ENCODE results near the gene DISP2.

DISP2 gene

GRCh38 chr15:40320931-40321371, 37.1 kb upstream of the DISP2 start:
- Histone ChIP-seq H3K4me3 (ENCODE audit: low read depth in 1 of 2, low read length in 2 of 2) (no peak overlapping the region), H3K9ac (ENCODE audit: low read length) (no peak overlapping the region), H3K9me3 (ENCODE audit: low read length) (no peaks in the 10 kb centered on the region), H3K4me1 (ENCODE audit: insufficient read depth, low read length) (peaks cover 20% of the 10 kb centered on the region), H3K36me3 (ENCODE audit: insufficient read depth, low read length) (no peaks in the 10 kb centered on the region), H3K27me3 (ENCODE audit: control insufficient read depth in 1 of 2, insufficient read depth in 2 of 2, low read length in 2 of 2) (no peaks in the 10 kb centered on the region), H3K27ac (ENCODE audit: low read depth, low read length) (peak overlapping the region; percentile 79)

- peak overlapping the region; percentile 17 to 54 for H3K4me3 ChIP-seq (ENCODE audit: low read depth in 1 of 2, low read length in 2 of 2)
- H3K9me3 ChIP-seq (ENCODE audit: low read length): no peaks in the 10 kb centered on the region
- peaks cover 12% of the 10 kb centered on the region for H3K36me3 ChIP-seq (ENCODE audit: insufficient read depth, low read length)
- H3K27ac ChIP-seq (ENCODE audit: low read depth, low read length): peak overlapping the region; percentile 77
- peaks cover 37% of the 10 kb centered on the region for H3K4me1 ChIP-seq (ENCODE audit: insufficient read depth, low read length)
- H3K9ac ChIP-seq (ENCODE audit: low read length): peak overlapping the region; percentile 83
- no peaks in the 10 kb centered on the region for H3K27me3 ChIP-seq (ENCODE audit: control insufficient read depth in 1 of 2, insufficient read depth in 2 of 2, low read length in 2 of 2)
These were observed 35.3 kb upstream of the DISP2 start for GRCh38 chr15:40322531-40323238.

- H3K4me1 ChIP-seq (ENCODE audit: insufficient read depth, low read length): peaks cover 43% of the 10 kb centered on the region
- H3K9me3 ChIP-seq (ENCODE audit: low read length): no peaks in the 10 kb centered on the region
- peaks cover 15% of the 10 kb centered on the region for H3K36me3 ChIP-seq (ENCODE audit: insufficient read depth, low read length)
- peak within 1 kb of the TSS; percentile 94 for H3K27ac ChIP-seq (ENCODE audit: low read depth, low read length)
- peak within 1 kb of the TSS; percentile 71 to 85 for H3K4me3 ChIP-seq (ENCODE audit: low read depth in 1 of 2, low read length in 2 of 2)
- peak within 1 kb of the TSS; percentile 83 for H3K9ac ChIP-seq (ENCODE audit: low read length)
- H3K27me3 ChIP-seq (ENCODE audit: control insufficient read depth in 1 of 2, insufficient read depth in 2 of 2, low read length in 2 of 2): no peaks in the 10 kb centered on the region
These were observed 34.6 kb upstream of the DISP2 start, which contains the start of gene INAFM2 for GRCh38 chr15:40323239-40323952. Gene INAFM2, plus strand, starts transcription at chr15:40323692. Its CDS starts 364 bp downstream, at chr15:40324056.

- Histone ChIP-seq H3K4me1 (ENCODE audit: insufficient read depth, low read length) (peaks cover 51% of the 10 kb centered on the region), H3K9me3 (ENCODE audit: low read length) (no peaks in the 10 kb centered on the region), H3K27me3 (ENCODE audit: control insufficient read depth in 1 of 2, insufficient read depth in 2 of 2, low read length in 2 of 2) (no peaks in the 10 kb centered on the region), H3K27ac (ENCODE audit: low read depth, low read length) (peak overlapping the region; percentile 94), H3K4me3 (ENCODE audit: low read depth in 1 of 2, low read length in 2 of 2) (peak overlapping the region; percentile 71 to 85), H3K36me3 (ENCODE audit: insufficient read depth, low read length) (peaks cover 15% of the 10 kb centered on the region), H3K9ac (ENCODE audit: low read length) (peak overlapping the region; percentile 70)
These were observed 33.8 kb upstream of the DISP2 start for GRCh38 chr15:40323953-40324937.

- peaks cover 15% of the 10 kb centered on the region for H3K36me3 ChIP-seq (ENCODE audit: insufficient read depth, low read length)
- peak overlapping the region; percentile 94 for H3K27ac ChIP-seq (ENCODE audit: low read depth, low read length)
- H3K27me3 ChIP-seq (ENCODE audit: control insufficient read depth in 1 of 2, insufficient read depth in 2 of 2, low read length in 2 of 2): no peaks in the 10 kb centered on the region
- peaks cover 61% of the 10 kb centered on the region for H3K4me1 ChIP-seq (ENCODE audit: insufficient read depth, low read length)
- peak overlapping the region; percentile 70 for H3K9ac ChIP-seq (ENCODE audit: low read length)
- H3K9me3 ChIP-seq (ENCODE audit: low read length): no peaks in the 10 kb centered on the region
- peak overlapping the region; percentile 71 to 85 for H3K4me3 ChIP-seq (ENCODE audit: low read depth in 1 of 2, low read length in 2 of 2)
These were observed 32.8 kb upstream of the DISP2 start for GRCh38 chr15:40325188-40325587.

DNA sequence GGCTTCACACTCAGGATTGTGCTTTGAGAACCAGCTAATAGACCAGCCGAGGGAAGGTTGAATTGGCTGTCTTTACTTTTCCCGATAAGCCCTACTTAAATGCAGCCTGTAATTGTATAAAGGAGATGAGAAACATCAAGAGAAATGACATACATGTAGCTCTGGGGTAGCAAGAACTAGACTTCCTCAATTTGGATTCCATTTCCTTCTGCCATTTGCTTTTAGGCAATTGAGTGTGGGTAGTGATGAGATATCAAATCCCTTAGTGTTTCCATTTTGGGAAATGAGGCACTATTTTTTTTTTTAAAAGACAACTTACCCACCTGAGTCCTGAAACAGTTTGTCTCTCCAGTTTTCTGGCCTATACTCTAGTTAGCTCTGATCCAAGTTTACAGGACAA, 32.3 kb upstream of the DISP2 start:
- peaks cover 15% of the 10 kb centered on the region for H3K36me3 ChIP-seq (ENCODE audit: insufficient read depth, low read length)
- peaks cover 66% of the 10 kb centered on the region for H3K4me1 ChIP-seq (ENCODE audit: insufficient read depth, low read length)
- no peaks in the 10 kb centered on the region for H3K9me3 ChIP-seq (ENCODE audit: low read length)
- peak overlapping the region; percentile 94 for H3K27ac ChIP-seq (ENCODE audit: low read depth, low read length)
- peak overlapping the region; percentile 70 for H3K9ac ChIP-seq (ENCODE audit: low read length)
- H3K27me3 ChIP-seq (ENCODE audit: control insufficient read depth in 1 of 2, insufficient read depth in 2 of 2, low read length in 2 of 2): no peaks in the 10 kb centered on the region
- H3K4me3 ChIP-seq (ENCODE audit: low read depth in 1 of 2, low read length in 2 of 2): peak overlapping the region; percentile 71 to 85

- Histone ChIP-seq H3K4me1 (ENCODE audit: insufficient read depth, low read length) (peaks cover 72% of the 10 kb centered on the region), H3K27me3 (ENCODE audit: control insufficient read depth in 1 of 2, insufficient read depth in 2 of 2, low read length in 2 of 2) (no peaks in the 10 kb centered on the region), H3K9ac (ENCODE audit: low read length) (peak overlapping the region; percentile 70), H3K27ac (ENCODE audit: low read depth, low read length) (peak overlapping the region; percentile 84), H3K36me3 (ENCODE audit: insufficient read depth, low read length) (peaks cover 18% of the 10 kb centered on the region), H3K4me3 (ENCODE audit: low read depth in 1 of 2, low read length in 2 of 2) (peak overlapping the region in 1 of 2 donors; percentile 71), H3K9me3 (ENCODE audit: low read length) (no peaks in the 10 kb centered on the region)
These were observed 30.6 kb upstream of the DISP2 start for GRCh38 chr15:40327457-40327856.

- Histone ChIP-seq H3K9ac (ENCODE audit: low read length) (peak overlapping the region; percentile 70), H3K9me3 (ENCODE audit: low read length) (no peaks in the 10 kb centered on the region), H3K4me1 (ENCODE audit: insufficient read depth, low read length) (peaks cover 73% of the 10 kb centered on the region), H3K27ac (ENCODE audit: low read depth, low read length) (peak overlapping the region; percentile 84), H3K36me3 (ENCODE audit: insufficient read depth, low read length) (peaks cover 18% of the 10 kb centered on the region), H3K27me3 (ENCODE audit: control insufficient read depth in 1 of 2, insufficient read depth in 2 of 2, low read length in 2 of 2) (no peaks in the 10 kb centered on the region), H3K4me3 (ENCODE audit: low read depth in 1 of 2, low read length in 2 of 2) (peak overlapping the region in 1 of 2 donors; percentile 71)
These were observed 29.8 kb upstream of the DISP2 start for GRCh38 chr15:40328176-40328575.

GRCh38 chr15:40328751-40329150, 29.3 kb upstream of the DISP2 start:
- peaks cover 18% of the 10 kb centered on the region for H3K36me3 ChIP-seq (ENCODE audit: insufficient read depth, low read length)
- no peaks in the 10 kb centered on the region for H3K27me3 ChIP-seq (ENCODE audit: control insufficient read depth in 1 of 2, insufficient read depth in 2 of 2, low read length in 2 of 2)
- peak overlapping the region; percentile 70 for H3K9ac ChIP-seq (ENCODE audit: low read length)
- peak overlapping the region in 1 of 2 donors; percentile 71 for H3K4me3 ChIP-seq (ENCODE audit: low read depth in 1 of 2, low read length in 2 of 2)
- H3K4me1 ChIP-seq (ENCODE audit: insufficient read depth, low read length): peaks cover 76% of the 10 kb centered on the region
- no peaks in the 10 kb centered on the region for H3K9me3 ChIP-seq (ENCODE audit: low read length)
- H3K27ac ChIP-seq (ENCODE audit: low read depth, low read length): peak overlapping the region; percentile 84

GRCh38 chr15:40329804-40330203, 28.2 kb upstream of the DISP2 start:
- Histone ChIP-seq H3K36me3 (ENCODE audit: insufficient read depth, low read length) (peaks cover 19% of the 10 kb centered on the region), H3K4me3 (ENCODE audit: low read depth in 1 of 2, low read length in 2 of 2) (no peak overlapping the region), H3K9me3 (ENCODE audit: low read length) (no peaks in the 10 kb centered on the region), H3K9ac (ENCODE audit: low read length) (no peak overlapping the region), H3K27me3 (ENCODE audit: control insufficient read depth in 1 of 2, insufficient read depth in 2 of 2, low read length in 2 of 2) (no peaks in the 10 kb centered on the region), H3K4me1 (ENCODE audit: insufficient read depth, low read length) (peaks cover 87% of the 10 kb centered on the region), H3K27ac (ENCODE audit: low read depth, low read length) (peak overlapping the region; percentile 84)
